Middle frontal gyrus (tissue), 1 donor: ENCODE results near the gene COL11A2.

Experiments used
- DNase-seq: peaks from one replicate; pipeline ENCODE4 v3.0.0-alpha.2; 2015; ENCODE audit warnings: low spot score; ENCODE audit errors: extremely low spot score

The COL11A2 gene

GRCh38 chr6:33172688-33173534 is 19.4 kb downstream of the COL11A2 start:
- no peak for DNase-seq

GRCh38 chr6:33171880-33172687 is 20.2 kb downstream of the COL11A2 start:
- DNase-seq, result no peak

GRCh38 chr6:33171016-33171879 is 21.0 kb downstream of the COL11A2 start:
- no peak for DNase-seq

GRCh38 chr6:33170176-33171015 is 21.9 kb downstream of the COL11A2 start:
- no peak for DNase-seq

GRCh38 chr6:33169291-33170175 is 22.7 kb downstream of the COL11A2 start:
- no peak for DNase-seq

GRCh38 chr6:33168639-33169038 is 23.6 kb downstream of the COL11A2 start:
- no peak for DNase-seq

- DNase-seq, result no peak
These were observed 24.0 kb downstream of the COL11A2 start for GRCh38 chr6:33168284-33168601.

- DNase-seq, result no peak
These were observed 24.6 kb downstream of the COL11A2 start for GRCh38 chr6:33167374-33168283.

GRCh38 chr6:33166811-33167210 is 25.5 kb downstream of the COL11A2 start:
- DNase-seq, result no peak

- no peak for DNase-seq
These were observed 25.9 kb downstream of the COL11A2 start for GRCh38 chr6:33166363-33166762.

GRCh38 chr6:33165581-33166258 is 26.5 kb downstream of the COL11A2 start:
- no peak for DNase-seq

GRCh38 chr6:33164665-33165373 is 27.4 kb downstream of the COL11A2 start:
- no peak for DNase-seq

- DNase-seq, result no peak
These were observed 28.1 kb downstream of the COL11A2 start for GRCh38 chr6:33164176-33164575.

- DNase-seq, result no peak
These were observed 28.7 kb downstream of the COL11A2 start for GRCh38 chr6:33163540-33163939.

- DNase-seq, result peak; percentile 27
These were observed 30.6 kb downstream of the COL11A2 start for GRCh38 chr6:33161354-33162331.

- DNase-seq, result no peak
These were observed 31.4 kb downstream of the COL11A2 start for GRCh38 chr6:33160728-33161344.
